GM12865 (cell line): ENCODE data around the gene GALM.

Experiments used
- DNase-seq: peaks from one replicate; pipeline ENCODE4 v3.0.0; 2010; ENCODE audit warnings: low read depth
- H3K4me3 ChIP-seq: 2 replicates; pipeline ENCODE4 v1.5.1; 2011; ENCODE audit warnings: mild to moderate bottlenecking, low read depth, low read length, control low read depth
- CTCF ChIP-seq: IDR thresholded peaks from 2 replicates; pipeline ENCODE4 v1.5.1; 2011; ENCODE audit warnings: low read length, control low read depth, low read depth, inconsistent platforms; ENCODE audit not compliant: insufficient read depth; ENCODE audit errors: missing control alignments

Gene GALM

GRCh38 chr2:38626326-38627035 is 39.4 kb upstream of the GALM start:
- peak; percentile 42 for DNase-seq
- no peak overlapping the region for H3K4me3 ChIP-seq
- no peak for TF ChIP-seq CTCF

- no peak overlapping the region for H3K4me3 ChIP-seq
- no peak for TF ChIP-seq CTCF
- DNase-seq = no peak
These were observed 38.5 kb upstream of the GALM start for GRCh38 chr2:38627391-38627790.

- no peak overlapping the region for H3K4me3 ChIP-seq
- no peak for TF ChIP-seq CTCF
- DNase-seq = no peak
These were observed 36.2 kb upstream of the GALM start for GRCh38 chr2:38629684-38630083.

GRCh38 chr2:38631976-38632375 is 33.9 kb upstream of the GALM start:
- no peak overlapping the region for H3K4me3 ChIP-seq
- TF ChIP-seq CTCF = no peak
- no peak for DNase-seq

- TF ChIP-seq CTCF = no peak
- H3K4me3 ChIP-seq = no peak overlapping the region
- no peak for DNase-seq
These were observed 32.9 kb upstream of the GALM start for GRCh38 chr2:38632980-38633379.

GRCh38 chr2:38633895-38634294 is 32.0 kb upstream of the GALM start:
- H3K4me3 ChIP-seq = no peak overlapping the region
- TF ChIP-seq CTCF = no peak
- no peak for DNase-seq

- H3K4me3 ChIP-seq = no peak overlapping the region; the same call in 1 of the 2 replicates
- peak; percentile 80 for DNase-seq
- TF ChIP-seq CTCF = no peak
These were observed 31.2 kb upstream of the GALM start for GRCh38 chr2:38634684-38635083.
